Natural killer cell treated with Interleukin-12 subunit alpha and Interleukin-12 subunit beta and Interleukin-15 and Interleukin-18, amount 100 ng/mL, for 72 hours (primary cell): ENCODE measurements around the gene TIFAB. TPM values are rescaled to one million over a fixed set of nuclear protein-coding genes. Genes with fewer than 3 reads are reported as not detected.

Experiments
- ATAC-seq, 2 donors: fragments of 150-1000 bp; cut with Tn5 transposase in 1 of 2; sonication (Bioruptor Pico), chemical (Tn5 transposase) in 1 of 2; 2 replicates each; pipeline ENCODE4 v1.10.0; 2021
- DNase-seq: peaks from one replicate; pipeline ENCODE4 v3.0.0; 2022; ENCODE audit warnings: low spot score
- H3K27ac Mint-ChIP-seq, 2 donors: 1 replicate in 1 of 2; 2 replicates in 1 of 2; pipeline ENCODE4 v1.8.0; 2022; ENCODE audit warnings: mixed read lengths in 2 of 2, mild to moderate bottlenecking in 1 of 2, moderate library complexity in 1 of 2
- H3K27me3 Mint-ChIP-seq, 2 donors: 1 replicate in 1 of 2; 2 replicates in 1 of 2; pipeline ENCODE4 v1.8.0; 2022; ENCODE audit warnings: mixed read lengths in 2 of 2
- H3K36me3 Mint-ChIP-seq: one replicate; pipeline ENCODE4 v1.8.0; 2022; ENCODE audit warnings: mixed read lengths
- H3K4me1 Mint-ChIP-seq, 2 donors: 1 replicate in 1 of 2; 2 replicates in 1 of 2; pipeline ENCODE4 v1.8.0; 2022; ENCODE audit warnings: low read depth in 2 of 2, mixed read lengths in 2 of 2, mild to moderate bottlenecking in 1 of 2
- H3K4me3 Mint-ChIP-seq: one replicate; pipeline ENCODE4 v1.8.0; 2022; ENCODE audit warnings: mixed read lengths
- H3K9me3 Mint-ChIP-seq: 2 replicates; pipeline ENCODE4 v1.8.0; 2022; ENCODE audit warnings: mixed read lengths
- total RNA-seq, 2 donors: library from RNA; stranded (reverse); gene quantifications; one replicate each; pipeline ENCODE4 v1.2.3, GENCODE V29; 2022

TIFAB gene
- total RNA-seq, 2 donors from 2014 or later: not detected

- Mint-ChIP-seq H3K4me3 (no peak overlapping the region), H3K27ac (no peak overlapping the region), H3K9me3 (no peaks in the 10 kb centered on the region), H3K36me3 (no peaks in the 10 kb centered on the region), H3K4me1 (no peaks in the 10 kb centered on the region), H3K27me3 (peaks cover 2 to 15% of the 10 kb centered on the region in 2 donors)
- no peak for ATAC-seq
- no peak for DNase-seq
Measured at GRCh38 chr5:135458356-135458755, 6.2 kb upstream of the TIFAB start.

GRCh38 chr5:135457424-135458071, 5.4 kb upstream of the TIFAB start:
- H3K27me3 Mint-ChIP-seq: peaks cover 8 to 19% of the 10 kb centered on the region in 2 donors
- peak; percentile 56 to 64 for ATAC-seq
- no peaks in the 10 kb centered on the region for H3K36me3 Mint-ChIP-seq
- no peak overlapping the region for H3K4me3 Mint-ChIP-seq
- no peak for DNase-seq
- no peak overlapping the region for H3K27ac Mint-ChIP-seq
- H3K9me3 Mint-ChIP-seq: no peaks in the 10 kb centered on the region
- no peaks in the 10 kb centered on the region for H3K4me1 Mint-ChIP-seq

GRCh38 chr5:135456238-135457099, 4.3 kb upstream of the TIFAB start:
- no peaks in the 10 kb centered on the region for H3K36me3 Mint-ChIP-seq
- no peaks in the 10 kb centered on the region for H3K4me1 Mint-ChIP-seq
- peaks cover 8 to 19% of the 10 kb centered on the region in 2 donors for H3K27me3 Mint-ChIP-seq
- H3K4me3 Mint-ChIP-seq: no peak overlapping the region
- no peaks in the 10 kb centered on the region for H3K9me3 Mint-ChIP-seq
- ATAC-seq (peak in 1 of 2 donors; percentile 11), DNase-seq (no peak)
- H3K27ac Mint-ChIP-seq: no peak overlapping the region

- H3K4me1 Mint-ChIP-seq: no peaks in the 10 kb centered on the region
- ATAC-seq: peak in 1 of 2 donors; percentile 21
- no peak for DNase-seq
- H3K36me3 Mint-ChIP-seq: no peaks in the 10 kb centered on the region
- no peak overlapping the region for H3K4me3 Mint-ChIP-seq
- H3K27ac Mint-ChIP-seq: no peak overlapping the region
- H3K27me3 Mint-ChIP-seq: peaks cover 11 to 16% of the 10 kb centered on the region in 2 donors
- H3K9me3 Mint-ChIP-seq: no peaks in the 10 kb centered on the region
Measured at GRCh38 chr5:135455876-135456237, 3.7 kb upstream of the TIFAB start.

GRCh38 chr5:135454946-135455345, 2.8 kb upstream of the TIFAB start:
- H3K36me3 Mint-ChIP-seq: no peaks in the 10 kb centered on the region
- H3K27me3 Mint-ChIP-seq: peaks cover 12 to 14% of the 10 kb centered on the region in 2 donors
- H3K4me1 Mint-ChIP-seq: no peaks in the 10 kb centered on the region
- H3K4me3 Mint-ChIP-seq: no peak overlapping the region
- H3K9me3 Mint-ChIP-seq: no peaks in the 10 kb centered on the region
- H3K27ac Mint-ChIP-seq: no peak overlapping the region
- no peak for ATAC-seq
- DNase-seq: no peak

- Mint-ChIP-seq H3K4me3 (no peak overlapping the region), H3K27ac (no peak overlapping the region), H3K4me1 (no peaks in the 10 kb centered on the region), H3K9me3 (no peaks in the 10 kb centered on the region), H3K36me3 (no peaks in the 10 kb centered on the region), H3K27me3 (peaks cover 12 to 14% of the 10 kb centered on the region in 2 donors)
- DNase-seq: no peak
- ATAC-seq: no peak
Measured at GRCh38 chr5:135453613-135454012, 1.5 kb upstream of the TIFAB start.

GRCh38 chr5:135451581-135452320, 400 bp downstream of the TIFAB start:
- H3K27me3 Mint-ChIP-seq: peaks cover 12 to 14% of the 10 kb centered on the region in 2 donors
- H3K36me3 Mint-ChIP-seq: no peaks in the 10 kb centered on the region
- H3K4me3 Mint-ChIP-seq: no peak overlapping the region
- ATAC-seq (no peak), DNase-seq (no peak)
- H3K4me1 Mint-ChIP-seq: no peaks in the 10 kb centered on the region
- no peaks in the 10 kb centered on the region for H3K9me3 Mint-ChIP-seq
- no peak overlapping the region for H3K27ac Mint-ChIP-seq

GRCh38 chr5:135450952-135451351, 1.2 kb downstream of the TIFAB start:
- no peak overlapping the region for H3K27ac Mint-ChIP-seq

GRCh38 chr5:135450336-135450735, 1.8 kb downstream of the TIFAB start:
- Mint-ChIP-seq H3K4me1 (no peaks in the 10 kb centered on the region), H3K27ac (no peak overlapping the region)

More at GRCh38 chr5:135450952-135451351, 1.2 kb downstream of the TIFAB start:
- Mint-ChIP-seq H3K36me3 (no peaks in the 10 kb centered on the region), H3K27me3 (peaks cover 7 to 14% of the 10 kb centered on the region in 2 donors), H3K9me3 (no peaks in the 10 kb centered on the region), H3K4me1 (no peaks in the 10 kb centered on the region), H3K4me3 (no peak overlapping the region)
- DNase-seq (no peak), ATAC-seq (no peak)

GRCh38 chr5:135449644-135450043, 2.5 kb downstream of the TIFAB start:
- DNase-seq (no peak), ATAC-seq (peak in 1 of 2 donors; percentile 5)
- Mint-ChIP-seq H3K36me3 (no peaks in the 10 kb centered on the region), H3K9me3 (no peaks in the 10 kb centered on the region), H3K4me3 (no peak overlapping the region), H3K4me1 (peaks cover 0 to 2% of the 10 kb centered on the region in 2 donors), H3K27me3 (peaks cover 5 to 14% of the 10 kb centered on the region in 2 donors), H3K27ac (no peak overlapping the region)

More at GRCh38 chr5:135450336-135450735, 1.8 kb downstream of the TIFAB start:
- H3K9me3 Mint-ChIP-seq: no peaks in the 10 kb centered on the region
- DNase-seq (no peak), ATAC-seq (no peak)
- H3K4me3 Mint-ChIP-seq: no peak overlapping the region
- no peaks in the 10 kb centered on the region for H3K36me3 Mint-ChIP-seq
- H3K27me3 Mint-ChIP-seq: peaks cover 7 to 14% of the 10 kb centered on the region in 2 donors

- Mint-ChIP-seq H3K9me3 (no peaks in the 10 kb centered on the region), H3K4me3 (no peak overlapping the region), H3K27ac (no peak overlapping the region), H3K36me3 (no peaks in the 10 kb centered on the region), H3K27me3 (peaks cover 9 to 14% of the 10 kb centered on the region in 2 donors), H3K4me1 (peaks cover 6 to 8% of the 10 kb centered on the region in 2 donors)
- ATAC-seq (no peak), DNase-seq (no peak)
Measured at GRCh38 chr5:135448791-135449507, 3.2 kb downstream of the TIFAB start.

- Mint-ChIP-seq H3K4me1 (peaks cover 6 to 8% of the 10 kb centered on the region in 2 donors), H3K27ac (no peak overlapping the region), H3K27me3 (peaks cover 8 to 12% of the 10 kb centered on the region in 2 donors), H3K4me3 (no peak overlapping the region), H3K9me3 (no peaks in the 10 kb centered on the region), H3K36me3 (no peaks in the 10 kb centered on the region)
- DNase-seq (no peak), ATAC-seq (no peak)
Measured at GRCh38 chr5:135448071-135448739, 3.9 kb downstream of the TIFAB start.
